GM23338 (cell line): ENCODE measurements around the gene ASPSCR1. TPM values are rescaled to one million over a fixed set of nuclear protein-coding genes. Genes with fewer than 3 reads are reported as not detected.

Experiments
- ATAC-seq: fragments of 200-7000 bp; cut with Tn5 transposase; 3 replicates; pipeline ENCODE4 v1.9.1; 2020
- DNase-seq: peaks from one replicate; pipeline ENCODE4 v3.0.0-alpha.2; 2015; ENCODE audit warnings: low spot score
- H2AFZ ChIP-seq: fragments of 200-600 bp; sonication (generic); 2 replicates; pipeline ENCODE4 v1.8.0; 2016; ENCODE audit warnings: antibody characterized with exemption, mild to moderate bottlenecking, moderate library complexity
- H3F3A ChIP-seq: fragments of 200-600 bp; sonication (generic); replicated peaks from 2 replicates; pipeline ENCODE4 v1.8.0; 2017; ENCODE audit warnings: antibody characterized with exemption, mixed run types, low read depth
- H3K27ac ChIP-seq: fragments of 200-600 bp; sonication (generic); 2 replicates; pipeline ENCODE4 v1.6.1; 2016; ENCODE audit warnings: low read depth
- H3K27me3 ChIP-seq: fragments of 200-600 bp; sonication (generic); 2 replicates; pipeline ENCODE4 v1.8.0; 2016; ENCODE audit warnings: mild to moderate bottlenecking, mixed run types, moderate library complexity; ENCODE audit not compliant: insufficient read depth
- H3K36me3 ChIP-seq: fragments of 200-600 bp; sonication (generic); 2 replicates; pipeline ENCODE4 v1.8.0; 2016; ENCODE audit warnings: mild to moderate bottlenecking; ENCODE audit not compliant: insufficient read depth
- H3K4me1 ChIP-seq: fragments of 200-600 bp; sonication (generic); 2 replicates; pipeline ENCODE4 v1.8.0; 2016; ENCODE audit warnings: mild to moderate bottlenecking, moderate library complexity; ENCODE audit not compliant: insufficient read depth
- H3K4me2 ChIP-seq: fragments of 200-600 bp; sonication (generic); 2 replicates; pipeline ENCODE4 v1.7.1; 2017; ENCODE audit warnings: mixed run types
- H3K4me3 ChIP-seq: fragments of 200-600 bp; sonication (generic); 2 replicates; pipeline ENCODE4 v1.6.1; 2016; ENCODE audit warnings: mixed run types
- H3K79me2 ChIP-seq: fragments of 200-600 bp; sonication (generic); replicated peaks from 2 replicates; pipeline ENCODE4 v1.8.0; 2017; ENCODE audit warnings: mild to moderate bottlenecking; ENCODE audit not compliant: insufficient read depth
- H3K9me2 ChIP-seq: fragments of 200-600 bp; sonication (generic); 2 replicates; pipeline ENCODE4 v1.8.0; 2017; ENCODE audit not compliant: insufficient read depth
- H4K20me1 ChIP-seq: fragments of 200-600 bp; sonication (generic); replicated peaks from 2 replicates; pipeline ENCODE4 v1.8.0; 2017; ENCODE audit warnings: mild to moderate bottlenecking; ENCODE audit not compliant: insufficient read depth
- H3K27ac Mint-ChIP-seq: 2 replicates; pipeline ENCODE4 v1.8.0; 2020; ENCODE audit warnings: inconsistent platforms, mild to moderate bottlenecking, moderate library complexity, mixed read lengths
- H3K27me3 Mint-ChIP-seq: 3 replicates; pipeline ENCODE4 v1.8.0; 2022; ENCODE audit warnings: low read depth, mild to moderate bottlenecking, moderate library complexity, mixed read lengths, inconsistent platforms; ENCODE audit not compliant: insufficient read depth, poor library complexity
- H3K36me3 Mint-ChIP-seq: 3 replicates; pipeline ENCODE4 v1.8.0; 2021; ENCODE audit warnings: low read depth, mild to moderate bottlenecking, inconsistent platforms, moderate library complexity, mixed read lengths
- H3K4me1 Mint-ChIP-seq: 3 replicates; pipeline ENCODE4 v1.8.0; 2020; ENCODE audit warnings: mild to moderate bottlenecking, inconsistent platforms, mixed read lengths
- H3K4me3 Mint-ChIP-seq: 3 replicates; pipeline ENCODE4 v1.8.0; 2021; ENCODE audit warnings: moderate library complexity, mild to moderate bottlenecking, inconsistent platforms, mixed read lengths
- H3K9me3 Mint-ChIP-seq: 3 replicates; pipeline ENCODE4 v1.8.0; 2020; ENCODE audit warnings: moderate library complexity, mild to moderate bottlenecking, inconsistent platforms, mixed read lengths
- CREB1 ChIP-seq: fragments of 250-450 bp; sonication (Bioruptor Pico); IDR thresholded peaks from 2 replicates; pipeline ENCODE4 v1.5.0; 2020; ENCODE audit warnings: low read depth, mild to moderate bottlenecking, moderate library complexity
- EZH2 ChIP-seq: fragments of 200-600 bp; sonication (generic); IDR thresholded peaks from one replicate; pipeline ENCODE4 v1.8.0; 2017; ENCODE audit warnings: antibody characterized with exemption, mild to moderate bottlenecking, low read depth; ENCODE audit not compliant: unreplicated experiment
- EZH2phosphoT487 ChIP-seq: fragments of 200-600 bp; sonication (generic); IDR thresholded peaks from one replicate; pipeline ENCODE4 v1.8.1; 2018; ENCODE audit warnings: antibody characterized with exemption; ENCODE audit not compliant: unreplicated experiment
- JUNB ChIP-seq: IDR thresholded peaks from one replicate; pipeline ENCODE4 v1.6.1; 2016; ENCODE audit warnings: antibody characterized with exemption; ENCODE audit not compliant: unreplicated experiment
- NANOG ChIP-seq: IDR thresholded peaks from 2 replicates; pipeline ENCODE4 v1.6.1; 2016; ENCODE audit warnings: antibody characterized with exemption, borderline replicate concordance
- POLR2AphosphoS5 ChIP-seq: IDR thresholded peaks from 2 replicates; pipeline ENCODE4 v1.6.1; 2016; ENCODE audit warnings: antibody characterized with exemption, low read depth
- STAT1 ChIP-seq: IDR thresholded peaks from one replicate; pipeline ENCODE4 v1.6.1; 2016; ENCODE audit warnings: antibody characterized with exemption; ENCODE audit not compliant: unreplicated experiment
- ZNF114 ChIP-seq: fragments of 250-450 bp; sonication (Bioruptor Pico); IDR thresholded peaks from 2 replicates; pipeline ENCODE4 v1.5.0; 2020; ENCODE audit warnings: mild to moderate bottlenecking, moderate library complexity
- ZNF331 ChIP-seq: fragments of 250-450 bp; sonication (Bioruptor Pico); IDR thresholded peaks from 2 replicates; pipeline ENCODE4 v1.5.0; 2020; ENCODE audit warnings: low read depth, mild to moderate bottlenecking, moderate library complexity
- polyA plus RNA-seq: library from polyadenylated mRNA; unstranded; fragments of >200 nt; fragmentation: Nextera tagmentation; extraction: Ambion mirVana; gene quantifications from 2 replicates; pipeline ENCODE4 v1.2.1, GENCODE V29; 2016
- total RNA-seq: library from RNA; depleted of rRNA; stranded (reverse); fragments of >200 nt; shearing (Covaris generic); gene quantifications from 2 replicates; pipeline ENCODE4 v1.2.3, GENCODE V29; 2014
- TF ChIP-seq, protein P1 (sequence below): IDR thresholded peaks from 2 replicates; pipeline ENCODE4 v1.6.1; 2016; ENCODE audit warnings: antibody characterized with exemption
- TF ChIP-seq, protein P2 (sequence below): IDR thresholded peaks from one replicate; pipeline ENCODE4 v1.6.1; 2018; ENCODE audit warnings: antibody characterized with exemption; ENCODE audit not compliant: unreplicated experiment
- TF ChIP-seq, protein P3 (sequence below), 2 experiments: fragments of 200-600 bp in 1 of 2; sonication (generic) in 1 of 2; conservative IDR thresholded peaks; 2 replicates each; pipeline versions ENCODE4 v1.5.1 to v1.6.1; 2016 to 2017; ENCODE audit warnings: antibody characterized with exemption in 2 of 2, low read depth in 2 of 2, mild to moderate bottlenecking in 2 of 2, moderate library complexity in 1 of 2

The ASPSCR1 gene
- total and polyA plus RNA-seq, 2 experiments from 2014 or later: 44.2 to 46.9 TPM

DNA sequence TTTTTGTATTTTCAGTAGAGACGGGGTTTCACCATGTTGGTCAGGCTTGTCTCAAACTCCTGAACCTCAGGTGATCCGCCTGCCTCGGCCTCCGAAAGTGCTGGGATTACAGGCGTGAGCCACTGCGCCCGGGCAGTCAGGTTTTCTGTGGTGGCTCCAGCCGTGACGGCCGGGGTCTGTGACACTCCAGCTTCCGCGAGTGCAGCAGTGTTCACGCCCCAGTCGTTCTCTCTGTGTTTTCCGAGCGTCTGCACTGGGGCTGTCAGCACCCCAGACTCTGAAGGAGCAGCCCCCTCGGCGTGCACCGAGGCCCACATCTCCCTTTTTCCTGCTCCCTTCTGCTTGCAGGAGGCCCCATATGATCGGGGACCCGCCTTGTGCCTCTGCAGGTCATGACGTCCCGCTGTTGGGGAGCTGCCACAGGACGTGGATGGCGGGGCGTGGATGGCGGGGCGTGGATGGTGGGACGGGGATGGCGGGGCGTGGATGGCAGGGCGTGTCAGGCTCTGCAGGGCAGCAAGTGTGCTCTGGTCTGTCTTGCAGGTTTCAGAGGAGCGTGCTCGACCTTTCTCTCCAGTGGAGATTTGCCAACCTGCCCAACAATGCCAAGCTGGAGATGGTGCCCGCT is 5.7 kb downstream of the ASPSCR1 start:
- ATAC-seq (no peak), DNase-seq (no peak)
- Mint-ChIP-seq H3K27me3 (peaks cover 9% of the 10 kb centered on the region), H3K4me3 (no peak overlapping the region), H3K9me3 (no peaks in the 10 kb centered on the region), H3K36me3 (peaks cover 53% of the 10 kb centered on the region), H3K27ac (no peak overlapping the region), H3K4me1 (peaks cover 6% of the 10 kb centered on the region; the same call in 2 of the 3 replicates)
- H3K27me3 ChIP-seq: no peaks in the 10 kb centered on the region
- H3K79me2 ChIP-seq: peaks cover 7% of the 10 kb centered on the region
- no peaks in the 10 kb centered on the region for H3K4me1 ChIP-seq
- no peaks in the 10 kb centered on the region; the same call in none of the 2 replicates for H4K20me1 ChIP-seq
- H3K9me2 ChIP-seq: no peaks in the 10 kb centered on the region
- peaks cover 4% of the 10 kb centered on the region; the same call in 1 of the 2 replicates for H3K36me3 ChIP-seq
- no peak for TF ChIP-seq EZH2phosphoT487
- no peak for TF ChIP-seq CREB1 (CRISPR knock-in tag)
- TF ChIP-seq, protein P1, sequence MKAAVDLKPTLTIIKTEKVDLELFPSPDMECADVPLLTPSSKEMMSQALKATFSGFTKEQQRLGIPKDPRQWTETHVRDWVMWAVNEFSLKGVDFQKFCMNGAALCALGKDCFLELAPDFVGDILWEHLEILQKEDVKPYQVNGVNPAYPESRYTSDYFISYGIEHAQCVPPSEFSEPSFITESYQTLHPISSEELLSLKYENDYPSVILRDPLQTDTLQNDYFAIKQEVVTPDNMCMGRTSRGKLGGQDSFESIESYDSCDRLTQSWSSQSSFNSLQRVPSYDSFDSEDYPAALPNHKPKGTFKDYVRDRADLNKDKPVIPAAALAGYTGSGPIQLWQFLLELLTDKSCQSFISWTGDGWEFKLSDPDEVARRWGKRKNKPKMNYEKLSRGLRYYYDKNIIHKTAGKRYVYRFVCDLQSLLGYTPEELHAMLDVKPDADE: no peak
- no peak overlapping the region for H3K4me3 ChIP-seq
- H3K4me2 ChIP-seq: no peak overlapping the region
- no peak overlapping the region for H3K27ac ChIP-seq
- peaks cover 4% of the 10 kb centered on the region; the same call in 1 of the 2 replicates for H3F3A ChIP-seq
- no peak overlapping the region for H2AFZ ChIP-seq

DNA sequence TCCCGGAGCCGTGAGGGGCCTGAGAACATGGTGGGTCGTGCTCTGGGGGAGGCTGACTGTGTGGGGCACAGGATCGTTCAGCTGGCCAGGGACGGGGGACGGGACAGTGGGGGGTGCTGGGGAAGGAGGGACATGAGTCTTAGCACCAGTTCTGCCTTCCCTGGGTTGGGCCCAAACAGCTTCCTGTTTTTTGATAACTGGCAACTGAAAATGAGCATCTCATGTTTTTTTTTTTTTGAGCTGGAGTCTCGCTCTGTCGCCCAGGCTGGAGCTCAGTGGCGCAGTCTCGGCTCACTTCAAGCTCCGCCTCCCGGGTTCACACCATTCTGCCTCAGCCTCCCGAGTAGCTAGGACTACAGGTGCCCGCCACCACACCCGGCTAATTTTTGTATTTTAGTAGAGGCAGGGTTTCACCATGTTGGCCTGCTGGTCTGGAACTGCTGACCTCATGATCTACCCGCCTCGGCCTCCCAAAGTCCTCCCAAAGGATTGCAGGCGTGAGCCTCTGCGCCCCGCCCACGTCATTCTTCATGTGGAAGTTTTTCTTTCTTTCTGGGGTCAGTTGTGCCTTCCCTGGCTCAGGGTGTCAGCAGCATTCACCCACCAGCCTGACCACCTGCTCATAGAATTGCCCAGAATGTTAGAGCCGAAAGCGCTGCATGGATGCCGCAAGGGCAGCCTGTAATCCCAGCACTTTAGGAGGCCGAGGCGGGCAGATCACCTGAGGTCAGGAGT is 6.4 kb downstream of the ASPSCR1 start:
- no peak for ATAC-seq
- H3K4me3 Mint-ChIP-seq: no peak overlapping the region
- H3K27me3 Mint-ChIP-seq: peaks cover 6% of the 10 kb centered on the region
- no peaks in the 10 kb centered on the region for H3K4me1 ChIP-seq
- H3K36me3 Mint-ChIP-seq: peaks cover 51% of the 10 kb centered on the region
- H3F3A ChIP-seq: peaks cover 4% of the 10 kb centered on the region; the same call in 1 of the 2 replicates
- no peaks in the 10 kb centered on the region for H3K27me3 ChIP-seq
- no peak for DNase-seq
- H3K9me3 Mint-ChIP-seq: no peaks in the 10 kb centered on the region
- no peak overlapping the region for H3K4me3 ChIP-seq
- no peaks in the 10 kb centered on the region for H3K9me2 ChIP-seq
- H3K36me3 ChIP-seq: peaks cover 4% of the 10 kb centered on the region; the same call in 1 of the 2 replicates
- no peak overlapping the region for H3K27ac Mint-ChIP-seq
- H2AFZ ChIP-seq: no peak overlapping the region
- peaks cover 3% of the 10 kb centered on the region; the same call in 2 of the 3 replicates for H3K4me1 Mint-ChIP-seq
- no peaks in the 10 kb centered on the region; the same call in none of the 2 replicates for H4K20me1 ChIP-seq
- no peak overlapping the region for H3K4me2 ChIP-seq
- no peak overlapping the region for H3K27ac ChIP-seq
- H3K79me2 ChIP-seq: peaks cover under 1% of the 10 kb centered on the region; the same call in 1 of the 2 replicates
- TF ChIP-seq, protein P2, sequence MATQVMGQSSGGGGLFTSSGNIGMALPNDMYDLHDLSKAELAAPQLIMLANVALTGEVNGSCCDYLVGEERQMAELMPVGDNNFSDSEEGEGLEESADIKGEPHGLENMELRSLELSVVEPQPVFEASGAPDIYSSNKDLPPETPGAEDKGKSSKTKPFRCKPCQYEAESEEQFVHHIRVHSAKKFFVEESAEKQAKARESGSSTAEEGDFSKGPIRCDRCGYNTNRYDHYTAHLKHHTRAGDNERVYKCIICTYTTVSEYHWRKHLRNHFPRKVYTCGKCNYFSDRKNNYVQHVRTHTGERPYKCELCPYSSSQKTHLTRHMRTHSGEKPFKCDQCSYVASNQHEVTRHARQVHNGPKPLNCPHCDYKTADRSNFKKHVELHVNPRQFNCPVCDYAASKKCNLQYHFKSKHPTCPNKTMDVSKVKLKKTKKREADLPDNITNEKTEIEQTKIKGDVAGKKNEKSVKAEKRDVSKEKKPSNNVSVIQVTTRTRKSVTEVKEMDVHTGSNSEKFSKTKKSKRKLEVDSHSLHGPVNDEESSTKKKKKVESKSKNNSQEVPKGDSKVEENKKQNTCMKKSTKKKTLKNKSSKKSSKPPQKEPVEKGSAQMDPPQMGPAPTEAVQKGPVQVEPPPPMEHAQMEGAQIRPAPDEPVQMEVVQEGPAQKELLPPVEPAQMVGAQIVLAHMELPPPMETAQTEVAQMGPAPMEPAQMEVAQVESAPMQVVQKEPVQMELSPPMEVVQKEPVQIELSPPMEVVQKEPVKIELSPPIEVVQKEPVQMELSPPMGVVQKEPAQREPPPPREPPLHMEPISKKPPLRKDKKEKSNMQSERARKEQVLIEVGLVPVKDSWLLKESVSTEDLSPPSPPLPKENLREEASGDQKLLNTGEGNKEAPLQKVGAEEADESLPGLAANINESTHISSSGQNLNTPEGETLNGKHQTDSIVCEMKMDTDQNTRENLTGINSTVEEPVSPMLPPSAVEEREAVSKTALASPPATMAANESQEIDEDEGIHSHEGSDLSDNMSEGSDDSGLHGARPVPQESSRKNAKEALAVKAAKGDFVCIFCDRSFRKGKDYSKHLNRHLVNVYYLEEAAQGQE: no peak
- TF ChIP-seq, protein P3, sequence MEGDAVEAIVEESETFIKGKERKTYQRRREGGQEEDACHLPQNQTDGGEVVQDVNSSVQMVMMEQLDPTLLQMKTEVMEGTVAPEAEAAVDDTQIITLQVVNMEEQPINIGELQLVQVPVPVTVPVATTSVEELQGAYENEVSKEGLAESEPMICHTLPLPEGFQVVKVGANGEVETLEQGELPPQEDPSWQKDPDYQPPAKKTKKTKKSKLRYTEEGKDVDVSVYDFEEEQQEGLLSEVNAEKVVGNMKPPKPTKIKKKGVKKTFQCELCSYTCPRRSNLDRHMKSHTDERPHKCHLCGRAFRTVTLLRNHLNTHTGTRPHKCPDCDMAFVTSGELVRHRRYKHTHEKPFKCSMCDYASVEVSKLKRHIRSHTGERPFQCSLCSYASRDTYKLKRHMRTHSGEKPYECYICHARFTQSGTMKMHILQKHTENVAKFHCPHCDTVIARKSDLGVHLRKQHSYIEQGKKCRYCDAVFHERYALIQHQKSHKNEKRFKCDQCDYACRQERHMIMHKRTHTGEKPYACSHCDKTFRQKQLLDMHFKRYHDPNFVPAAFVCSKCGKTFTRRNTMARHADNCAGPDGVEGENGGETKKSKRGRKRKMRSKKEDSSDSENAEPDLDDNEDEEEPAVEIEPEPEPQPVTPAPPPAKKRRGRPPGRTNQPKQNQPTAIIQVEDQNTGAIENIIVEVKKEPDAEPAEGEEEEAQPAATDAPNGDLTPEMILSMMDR (conservative IDR thresholded peaks at IDR 0.05; ENCODE audit: low read depth in 2 of 2): no peak
- TF ChIP-seq ZNF331 (no peak), JUNB (no peak), ZNF114 (no peak), NANOG (no peak), STAT1 (no peak), EZH2 (no peak), POLR2AphosphoS5 (no peak), EZH2phosphoT487 (no peak)
